GM18517 (cell line): ENCODE data around the gene RALGPS2.
"Not testable (repeated sequence)": the region's sequence is repeated elsewhere in the genome, so short reads cannot be mapped to it uniquely, and the experiment has no call there.

ENCODE experiments used
- ATAC-seq: cut with Tn5 transposase; IDR thresholded peaks from one replicate; pipeline ENCODE4 v1.9.1; 2021; ENCODE audit warnings: mild to moderate bottlenecking, moderate library complexity; ENCODE audit not compliant: unreplicated experiment

The RALGPS2 gene

GRCh38 chr1:178774263-178774662 is 49.2 kb downstream of the RALGPS2 start:
- ATAC-seq, result no peak

- no peak for ATAC-seq
These were observed 51.5 kb downstream of the RALGPS2 start for GRCh38 chr1:178776553-178776952.

GRCh38 chr1:178781533-178782330 is 56.7 kb downstream of the RALGPS2 start:
- no peak for ATAC-seq

- no peak for ATAC-seq
These were observed 59.1 kb downstream of the RALGPS2 start for GRCh38 chr1:178784131-178784536.

- no peak for ATAC-seq
These were observed 67.3 kb downstream of the RALGPS2 start for GRCh38 chr1:178792394-178792793.

GRCh38 chr1:178796013-178796412 is 71.0 kb downstream of the RALGPS2 start:
- ATAC-seq, result no peak

- no peak for ATAC-seq
These were observed 72.5 kb downstream of the RALGPS2 start for GRCh38 chr1:178797590-178797989.

- ATAC-seq, result no peak
These were observed 73.3 kb downstream of the RALGPS2 start for GRCh38 chr1:178798232-178798861.

GRCh38 chr1:178802873-178803272 is 77.8 kb downstream of the RALGPS2 start:
- ATAC-seq, result no peak

- ATAC-seq, result no peak
These were observed 81.7 kb downstream of the RALGPS2 start for GRCh38 chr1:178806665-178807300.

GRCh38 chr1:178808529-178808928 is 83.5 kb downstream of the RALGPS2 start:
- no peak for ATAC-seq

GRCh38 chr1:178810585-178810984 is 85.5 kb downstream of the RALGPS2 start:
- no peak for ATAC-seq

- no peak for ATAC-seq
These were observed 93.4 kb downstream of the RALGPS2 start for GRCh38 chr1:178818416-178818815.

GRCh38 chr1:178819123-178819522 is 94.1 kb downstream of the RALGPS2 start:
- ATAC-seq, result no peak

GRCh38 chr1:178821134-178821866 is 96.3 kb downstream of the RALGPS2 start:
- no peak for ATAC-seq

- no peak for ATAC-seq
These were observed 100.1 kb downstream of the RALGPS2 start for GRCh38 chr1:178825167-178825566.

GRCh38 chr1:178844436-178844835 is 119.4 kb downstream of the RALGPS2 start:
- ATAC-seq, result no peak

GRCh38 chr1:178846306-178846705 is 121.3 kb downstream of the RALGPS2 start:
- no peak for ATAC-seq

- ATAC-seq, result no peak
These were observed 122.4 kb downstream of the RALGPS2 start for GRCh38 chr1:178847396-178847849.

GRCh38 chr1:178847919-178848318 is 122.9 kb downstream of the RALGPS2 start:
- not testable (repeated sequence) for ATAC-seq

GRCh38 chr1:178849918-178850317 is 124.9 kb downstream of the RALGPS2 start:
- ATAC-seq, result no peak
